ENCODE data around the gene ITGB4.

DNA sequence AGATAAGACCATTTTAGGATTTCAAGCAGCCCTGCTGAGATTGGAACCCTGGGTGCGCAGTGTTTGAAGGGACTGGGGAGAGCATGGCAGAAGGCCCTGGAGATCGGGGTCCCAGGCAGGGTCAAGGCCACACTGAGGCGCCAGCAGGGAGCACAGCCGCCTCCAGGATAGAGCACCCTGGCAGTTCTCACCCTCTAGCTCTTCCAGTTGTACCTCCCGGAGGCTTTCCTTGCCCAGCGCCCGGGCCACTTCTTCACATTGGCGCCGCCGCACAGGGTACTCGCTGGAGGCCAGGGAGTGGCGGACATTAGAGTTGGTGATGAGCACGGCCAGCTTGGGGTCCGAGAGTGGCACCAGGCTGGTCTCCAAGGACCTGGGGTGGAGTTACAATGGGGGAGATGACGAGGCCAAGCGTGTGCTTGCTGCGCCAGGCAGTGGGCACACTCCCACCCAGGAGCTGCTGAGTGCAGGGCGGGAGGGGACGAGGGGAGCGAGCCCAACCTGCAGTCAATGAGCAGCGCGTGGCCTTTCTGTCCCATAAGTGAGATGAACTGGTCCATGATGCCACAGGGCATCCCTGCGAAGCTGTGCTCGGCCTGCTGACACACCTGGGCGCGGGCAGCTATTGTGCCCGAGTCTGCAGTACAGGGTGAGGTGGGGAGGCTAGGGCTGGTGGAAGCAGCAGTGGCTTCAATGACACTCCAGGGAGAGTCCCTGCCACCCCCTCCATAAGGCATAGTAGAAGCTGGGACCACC, 41.4 kb downstream of the ITGB4 start:
- no peak for TF ChIP-seq TCF7L2 (IDR thresholded peaks at IDR 0.05; ENCODE audit: low read depth, low read length)
- TF ChIP-seq BHLHE40 (IDR thresholded peaks at IDR 0.05; ENCODE audit: low read length) = no peak
- TF ChIP-seq, protein P1, sequence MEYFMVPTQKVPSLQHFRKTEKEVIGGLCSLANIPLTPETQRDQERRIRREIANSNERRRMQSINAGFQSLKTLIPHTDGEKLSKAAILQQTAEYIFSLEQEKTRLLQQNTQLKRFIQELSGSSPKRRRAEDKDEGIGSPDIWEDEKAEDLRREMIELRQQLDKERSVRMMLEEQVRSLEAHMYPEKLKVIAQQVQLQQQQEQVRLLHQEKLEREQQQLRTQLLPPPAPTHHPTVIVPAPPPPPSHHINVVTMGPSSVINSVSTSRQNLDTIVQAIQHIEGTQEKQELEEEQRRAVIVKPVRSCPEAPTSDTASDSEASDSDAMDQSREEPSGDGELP (CRISPR knock-in tag; IDR thresholded peaks at IDR 0.05; ENCODE audit: borderline replicate concordance) = no peak
- no peak for TF ChIP-seq POLR2A (conservative IDR thresholded peaks at IDR 0.05)

All from K562 (cell line).